Inferior parietal cortex (tissue), 1 donor: Measurements from ENCODE around the gene KRTAP16-1.

ENCODE experiments used
- DNase-seq: peaks from one replicate; pipeline ENCODE4 v3.0.0-alpha.2; 2016; ENCODE audit errors: extremely low spot score

Gene KRTAP16-1

DNA sequence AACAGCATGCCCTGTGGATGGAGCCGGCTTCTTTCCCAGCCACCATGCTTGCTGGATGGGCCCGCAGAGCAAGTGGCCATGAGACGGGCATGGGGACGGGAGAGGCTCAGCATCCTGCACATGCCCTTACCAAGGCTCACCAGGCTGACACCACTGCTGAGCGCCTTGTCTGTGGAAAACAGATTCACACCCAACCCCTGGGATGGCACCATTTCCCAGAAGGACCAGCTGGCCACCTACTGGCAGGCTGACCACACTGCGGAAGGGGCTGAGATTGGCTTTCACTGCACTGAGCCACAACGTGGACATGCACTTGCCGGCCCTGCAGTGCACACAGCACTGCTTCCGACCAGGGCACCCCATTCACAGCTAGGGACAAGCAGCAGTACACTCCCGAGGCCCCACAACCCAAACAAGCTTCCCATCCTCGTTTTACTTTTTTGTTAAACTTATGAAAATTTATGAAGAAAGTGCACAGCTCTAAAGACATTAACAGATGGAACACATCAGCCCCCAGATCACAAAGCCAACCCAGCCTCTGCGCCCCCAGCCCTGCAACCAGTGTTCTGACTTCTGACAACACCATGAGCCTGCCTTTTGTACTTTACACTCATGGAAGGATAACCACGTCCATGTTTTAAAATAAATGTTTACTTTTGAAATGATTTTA lies 20.3 kb upstream of the KRTAP16-1 start:
- DNase-seq = no peak

- DNase-seq = no peak
Measured at GRCh38 chr17:41328207-41328606, 19.1 kb upstream of the KRTAP16-1 start.

DNA sequence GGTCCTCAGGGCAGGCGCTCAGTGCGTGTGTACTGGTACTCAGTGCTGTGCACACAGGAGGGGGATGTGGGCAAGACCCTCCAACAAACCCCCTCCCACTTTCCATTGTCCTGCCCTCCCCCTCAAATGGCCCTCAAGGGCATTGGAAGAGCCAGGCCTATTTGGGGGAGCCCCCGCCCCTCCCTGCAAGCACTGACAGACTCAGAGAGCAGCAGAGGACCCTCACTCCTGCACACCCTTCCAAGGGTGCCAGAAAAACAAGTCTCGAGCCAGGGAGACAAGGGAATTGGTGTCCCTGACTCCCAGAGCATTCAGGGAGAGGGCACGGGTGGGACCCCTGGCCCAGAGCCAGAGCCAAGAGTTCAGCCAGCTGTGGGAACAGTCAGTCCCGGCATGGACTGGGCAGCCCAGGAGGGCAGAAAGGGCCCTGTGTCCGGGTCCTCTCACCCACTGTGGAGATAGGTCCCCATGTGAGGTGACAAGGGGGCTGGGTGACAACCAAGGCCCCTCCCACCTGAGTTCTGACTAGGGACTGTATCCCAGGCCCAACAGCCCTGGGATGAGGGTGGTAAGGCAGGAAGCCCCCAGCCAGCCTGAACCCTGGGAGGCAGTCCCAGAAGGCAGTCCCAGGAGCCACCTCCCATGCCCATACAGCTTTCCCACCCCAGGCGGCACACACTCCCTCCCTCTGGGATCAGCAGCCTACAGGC lies 18.5 kb upstream of the KRTAP16-1 start:
- no peak for DNase-seq

GRCh38 chr17:41326173-41327145 lies 17.4 kb upstream of the KRTAP16-1 start:
- no peak for DNase-seq

GRCh38 chr17:41325611-41326010 lies 16.5 kb upstream of the KRTAP16-1 start:
- DNase-seq = no peak

DNA sequence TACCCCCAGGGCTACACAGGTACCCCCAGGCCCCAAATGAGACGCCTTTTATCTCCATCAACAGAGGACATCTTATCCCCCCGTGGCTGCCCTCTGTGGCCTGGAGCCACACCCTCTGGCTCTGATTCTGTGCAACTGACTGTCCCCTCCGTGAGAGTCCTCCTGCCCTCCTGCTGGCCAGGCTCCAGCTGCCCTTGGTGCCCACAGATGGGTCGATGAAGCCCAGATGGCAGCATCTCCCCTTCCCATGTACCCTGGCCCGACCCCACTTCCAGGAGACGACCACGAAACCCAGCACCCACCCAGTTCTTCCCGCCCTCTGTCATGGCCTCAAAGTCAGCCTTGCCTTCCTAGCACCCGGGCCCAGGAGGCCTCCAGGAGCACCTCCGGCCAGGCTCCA lies 16.0 kb upstream of the KRTAP16-1 start:
- no peak for DNase-seq

GRCh38 chr17:41324180-41325075 lies 15.3 kb upstream of the KRTAP16-1 start:
- no peak for DNase-seq

- DNase-seq = no peak
Measured at GRCh38 chr17:41322903-41323895, 14.1 kb upstream of the KRTAP16-1 start.

DNA sequence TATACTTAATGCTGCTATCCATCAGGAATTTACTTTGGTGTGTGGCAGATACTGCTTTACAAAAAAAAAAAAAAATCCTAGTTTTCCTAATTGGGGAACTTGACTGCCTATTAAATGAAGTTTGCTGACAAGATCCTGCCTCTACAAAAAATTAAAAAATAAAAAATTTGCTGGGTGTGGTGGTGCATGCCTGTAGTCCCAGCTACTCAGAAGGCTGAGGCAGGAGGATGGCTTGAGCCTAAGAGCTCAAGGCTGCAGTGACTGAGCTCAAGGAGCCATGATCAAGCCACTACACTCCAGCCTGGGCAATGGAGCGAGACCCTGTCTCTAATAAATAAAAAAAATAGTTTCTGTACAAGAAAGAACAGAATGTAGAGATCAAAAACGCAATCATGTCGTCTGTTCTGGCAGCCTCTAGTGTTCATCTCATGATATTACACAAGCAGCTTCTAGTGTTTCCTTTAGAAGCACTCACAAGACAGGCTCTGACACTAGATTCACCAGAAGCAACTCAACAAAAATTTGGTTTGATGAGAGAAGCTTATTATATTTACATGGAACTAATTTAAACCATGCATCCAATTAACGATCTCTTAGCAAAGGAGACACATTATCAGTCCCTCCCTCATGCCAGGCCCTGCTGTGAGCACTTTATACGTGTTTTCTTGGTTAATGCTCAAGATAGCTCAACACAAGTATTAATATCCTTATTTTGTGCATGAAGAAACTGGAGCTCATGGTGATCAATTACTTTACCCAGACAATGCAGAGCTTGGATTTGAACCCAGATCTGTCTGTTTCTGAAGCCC lies 13.2 kb upstream of the KRTAP16-1 start:
- DNase-seq = peak; percentile 29

- no peak for DNase-seq
Measured at GRCh38 chr17:41318231-41318630, 9.1 kb upstream of the KRTAP16-1 start.

GRCh38 chr17:41315814-41316445 lies 6.8 kb upstream of the KRTAP16-1 start:
- no peak for DNase-seq

GRCh38 chr17:41315204-41315794 lies 6.2 kb upstream of the KRTAP16-1 start, which contains the start of gene KRTAP17-1:
TSS of gene KRTAP17-1 (minus strand) at chr17:41315710. CDS start at chr17:41315650, 60 bp downstream.
- no peak for DNase-seq

GRCh38 chr17:41311111-41311510 lies 2.0 kb upstream of the KRTAP16-1 start:
- DNase-seq = no peak

DNA sequence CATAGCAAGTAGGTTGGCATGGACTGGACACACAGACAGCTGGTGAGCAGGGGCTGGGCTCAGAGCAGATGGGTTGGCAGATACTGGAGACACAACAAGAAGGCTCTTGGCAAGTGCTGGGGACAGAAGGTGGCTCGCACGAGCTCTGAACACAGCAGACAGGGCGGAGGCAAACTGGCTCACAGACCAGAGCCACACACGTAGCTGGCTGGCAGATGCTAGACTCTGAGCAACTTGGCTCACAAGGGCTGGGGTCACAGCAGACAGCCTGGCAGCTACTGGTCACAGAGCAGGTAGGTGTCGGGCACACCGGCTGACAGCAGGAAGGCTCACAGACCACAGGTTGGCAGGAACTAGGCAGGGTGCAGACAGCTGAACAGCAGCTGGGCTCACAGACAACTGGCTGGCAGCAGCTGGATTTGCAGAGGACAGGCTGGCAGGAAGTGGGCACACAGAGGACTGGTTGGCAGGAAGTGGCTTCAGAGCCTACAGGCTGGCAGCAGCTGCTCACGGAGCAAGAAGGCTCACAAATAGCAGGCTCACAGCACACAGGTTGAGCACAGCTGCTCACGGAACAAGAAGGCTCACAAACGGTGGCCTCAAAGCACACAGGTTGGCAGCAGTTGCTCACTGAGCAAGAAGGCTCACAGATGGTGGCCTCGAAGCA lies 725 bp downstream of the KRTAP16-1 start:
- no peak for DNase-seq

- no peak for DNase-seq
Measured at GRCh38 chr17:41307647-41308046, 1.5 kb downstream of the KRTAP16-1 start.

- no peak for DNase-seq
Measured at GRCh38 chr17:41304091-41304490, 5.0 kb downstream of the KRTAP16-1 start.

DNA sequence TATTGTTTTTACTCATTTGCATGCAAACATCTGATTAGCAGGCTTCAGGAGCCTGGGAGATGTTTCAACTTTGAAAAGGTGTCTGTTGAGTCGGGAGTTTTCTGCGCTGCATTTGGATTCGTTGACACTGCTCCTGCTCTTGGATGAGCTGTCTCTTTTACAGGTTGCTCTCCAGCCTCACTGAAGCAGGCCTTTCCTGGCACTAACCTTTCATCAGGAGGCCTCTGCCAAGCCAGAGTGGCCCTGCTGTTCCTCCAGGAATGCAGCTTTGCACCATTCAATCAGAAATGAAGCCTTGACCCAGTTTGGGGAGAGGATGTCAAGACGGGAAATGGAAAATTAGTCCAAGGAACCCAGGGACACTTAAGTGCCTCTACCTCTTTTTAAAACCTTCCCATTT lies 6.1 kb downstream of the KRTAP16-1 start:
- no peak for DNase-seq
